Activated effector memory CD4-positive, alpha-beta T cell treated with anti-CD3 and anti-CD28 coated beads, Interleukin-2, amount 50 U/mL, for 16 hours (primary cell): ENCODE data around the gene OTUD3.

Experiments used
- DNase-seq: peaks from one replicate; pipeline ENCODE4 v3.0.0-alpha.2; 2020

OTUD3 gene

DNA sequence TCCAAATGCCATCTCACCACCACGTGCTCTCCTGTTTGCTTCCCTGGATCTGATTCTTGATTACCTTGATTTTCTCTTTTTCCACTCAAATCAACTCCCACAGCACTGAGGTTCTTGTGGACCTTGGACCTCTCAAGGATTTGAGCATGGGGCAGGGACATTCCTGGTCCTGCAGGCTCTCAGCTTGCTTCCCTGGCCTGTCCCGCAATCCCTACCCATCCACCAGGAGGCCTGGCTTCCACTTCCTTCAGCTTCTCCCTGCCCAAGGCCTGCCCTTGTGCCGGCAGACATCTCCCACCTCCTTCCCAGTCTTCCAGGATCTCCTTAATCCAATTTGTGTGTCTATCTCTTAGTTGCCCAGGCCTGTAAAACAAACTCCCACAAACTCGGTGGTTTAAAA, 75.6 kb downstream of the OTUD3 start:
- no peak for DNase-seq

DNA sequence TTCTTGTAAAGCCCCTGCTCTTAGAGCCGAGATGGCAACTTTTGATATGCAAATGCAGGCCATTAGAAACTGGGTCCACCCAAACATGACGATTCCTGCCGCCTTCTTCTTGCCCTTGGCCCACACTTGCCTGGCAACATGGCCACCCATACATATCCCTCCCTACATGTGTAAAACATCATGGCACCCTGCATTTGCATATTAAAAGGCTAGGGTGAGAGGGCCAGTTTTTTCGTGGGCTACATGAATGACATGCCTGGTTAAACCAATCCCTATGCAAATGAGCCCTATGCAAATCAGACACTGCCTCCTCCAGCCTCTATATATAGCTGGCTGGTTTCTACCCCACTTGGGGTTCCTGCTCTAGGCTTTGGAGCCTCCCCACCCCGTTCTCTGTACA, 78.4 kb downstream of the OTUD3 start:
- no peak for DNase-seq
